Esophagus squamous epithelium (tissue), 5 donors: ENCODE measurements around the gene PHF19. TPM values are rescaled to one million over a fixed set of nuclear protein-coding genes. Genes with fewer than 3 reads are reported as not detected.

Experiments
- DNase-seq: peaks from one replicate; lab custom pipeline; 2025; lab: John Stamatoyannopoulos, UW
- H3K27ac ChIP-seq, 4 donors: fragments of 200-600 bp; sonication (generic); one replicate each; pipeline ENCODE4 v1.5.1; 2016 to 2019; ENCODE audit warnings: mild to moderate bottlenecking in 1 of 4
- H3K27me3 ChIP-seq, 4 donors: fragments of 200-600 bp; sonication (generic); 1 replicate in 3 of 4; 2 replicates in 1 of 4; pipeline versions ENCODE4 v1.5.1 to v1.6.0; 2017 to 2021; ENCODE audit warnings: antibody characterized with exemption in 1 of 4
- H3K36me3 ChIP-seq, 3 donors: fragments of 200-600 bp; sonication (generic); one replicate each; pipeline ENCODE4 v1.5.1; 2016 to 2019
- H3K4me1 ChIP-seq, 3 donors: fragments of 200-600 bp; sonication (generic); one replicate each; pipeline ENCODE4 v1.5.1; 2017 to 2019
- H3K4me3 ChIP-seq, 4 donors: fragments of 200-600 bp; sonication (generic); 1 replicate in 3 of 4; 2 replicates in 1 of 4; pipeline ENCODE4 v1.5.1; 2016 to 2019; ENCODE audit warnings: mild to moderate bottlenecking in 2 of 4, moderate library complexity in 1 of 4
- H3K9me3 ChIP-seq, 3 donors: fragments of 200-600 bp; sonication (generic); one replicate each; pipeline ENCODE4 v1.5.1; 2016 to 2019
- POLR2A ChIP-seq, 4 donors: fragments of 450-650 bp; IDR thresholded peaks; one replicate each; pipeline ENCODE4 v1.6.1; 2017; ENCODE audit warnings: antibody characterized with exemption in 4 of 4, mild to moderate bottlenecking in 4 of 4, moderate library complexity in 3 of 4
- WGBS, 2 donors: methylation state at CpG; one replicate each; pipeline ENCODE4 v1.1.5; 2018; 5-methylcytosine and 5-hydroxymethylcytosine counted together
- intact Hi-C: fragments of 100-400 bp; cut with DNase I; formaldehyde crosslinking; loops from one replicate; pipeline ENCODE4 v1.15.0; 2022
- total RNA-seq, 4 donors: library from RNA; depleted of rRNA; stranded (reverse); fragments of >200 nt; gene quantifications; one replicate each; pipeline ENCODE4 v1.1.0, GENCODE V29; 2016
- TF ChIP-seq, protein P1 (sequence below), 6 experiments: fragments of 450-650 bp in 4 of 6; fragments of 200-600 bp in 2 of 6; sonication (generic) in 2 of 6; IDR thresholded peaks; one replicate each; pipeline ENCODE4 v1.5.1; 2016 to 2019; ENCODE audit warnings: antibody characterized with exemption in 6 of 6, mild to moderate bottlenecking in 4 of 6, moderate library complexity in 4 of 6
- donor health status: DM: yes; HTN: yes; CAD: no.

Gene PHF19
- total RNA-seq, 4 donors from 2014 or later, result 12.8 to 40.0 (median 30.9) TPM

DNA sequence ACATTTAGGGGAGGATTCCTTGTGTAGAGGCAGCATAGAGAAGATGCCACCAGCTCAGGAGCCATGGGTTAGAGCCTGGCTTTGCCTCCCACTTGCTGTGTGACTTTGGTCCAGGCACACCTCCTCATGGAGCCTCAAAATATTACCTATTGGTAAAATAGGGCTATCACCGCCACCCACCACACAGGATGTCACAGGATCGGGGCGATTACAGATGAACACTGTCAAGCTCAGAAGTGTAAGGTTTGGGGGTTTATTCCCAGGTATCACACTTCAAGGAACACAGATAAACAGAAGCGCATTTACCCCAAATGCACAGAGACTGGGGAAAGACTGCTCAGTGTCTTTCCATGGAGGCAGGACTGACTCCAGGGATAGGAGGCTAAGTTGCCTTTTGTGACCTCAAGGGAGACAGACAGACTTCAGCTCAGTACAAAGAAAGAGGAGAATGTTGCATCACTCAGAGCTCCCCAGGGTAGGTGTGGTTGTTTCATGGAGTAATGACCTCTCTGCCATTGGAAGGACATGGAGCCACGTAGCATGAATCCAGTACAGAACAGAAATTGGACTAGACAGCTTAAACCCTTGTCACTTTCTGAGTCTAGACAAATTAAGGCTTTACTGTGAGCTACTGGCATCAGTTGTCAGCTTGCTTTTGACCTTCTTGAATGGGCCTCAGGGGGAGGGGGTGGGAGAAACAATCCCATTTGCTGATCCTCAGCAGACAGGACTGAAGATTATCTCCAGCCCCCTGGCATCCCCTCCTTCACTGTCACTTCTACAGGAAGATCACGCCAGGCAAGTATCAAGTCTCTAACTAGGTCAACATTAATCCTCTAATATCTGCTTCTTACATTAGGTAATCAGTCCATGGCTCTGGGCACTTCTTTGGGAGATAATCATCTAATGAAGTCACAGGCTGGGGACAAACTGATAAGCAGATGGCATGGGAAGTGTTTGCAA is 43.1 kb upstream of the PHF19 start:
- Histone ChIP-seq H3K4me1 (peaks cover 0 to 72% (median 41%) of the 10 kb centered on the region in 3 donors), H3K27me3 (no peaks in the 10 kb centered on the region), H3K27ac (peak overlapping the region; percentile 71 to 97 (median 89)), H3K36me3 (no peaks in the 10 kb centered on the region), H3K4me3 (no peak overlapping the region), H3K9me3 (no peaks in the 10 kb centered on the region)
- 63 to 90% methylated on average over 4 to 5 of the region's 6 CpGs for WGBS, 2 donors
- TF ChIP-seq POLR2A (IDR thresholded peaks at IDR 0.05), result no peak
- TF ChIP-seq, protein P1, sequence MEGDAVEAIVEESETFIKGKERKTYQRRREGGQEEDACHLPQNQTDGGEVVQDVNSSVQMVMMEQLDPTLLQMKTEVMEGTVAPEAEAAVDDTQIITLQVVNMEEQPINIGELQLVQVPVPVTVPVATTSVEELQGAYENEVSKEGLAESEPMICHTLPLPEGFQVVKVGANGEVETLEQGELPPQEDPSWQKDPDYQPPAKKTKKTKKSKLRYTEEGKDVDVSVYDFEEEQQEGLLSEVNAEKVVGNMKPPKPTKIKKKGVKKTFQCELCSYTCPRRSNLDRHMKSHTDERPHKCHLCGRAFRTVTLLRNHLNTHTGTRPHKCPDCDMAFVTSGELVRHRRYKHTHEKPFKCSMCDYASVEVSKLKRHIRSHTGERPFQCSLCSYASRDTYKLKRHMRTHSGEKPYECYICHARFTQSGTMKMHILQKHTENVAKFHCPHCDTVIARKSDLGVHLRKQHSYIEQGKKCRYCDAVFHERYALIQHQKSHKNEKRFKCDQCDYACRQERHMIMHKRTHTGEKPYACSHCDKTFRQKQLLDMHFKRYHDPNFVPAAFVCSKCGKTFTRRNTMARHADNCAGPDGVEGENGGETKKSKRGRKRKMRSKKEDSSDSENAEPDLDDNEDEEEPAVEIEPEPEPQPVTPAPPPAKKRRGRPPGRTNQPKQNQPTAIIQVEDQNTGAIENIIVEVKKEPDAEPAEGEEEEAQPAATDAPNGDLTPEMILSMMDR (IDR thresholded peaks at IDR 0.05), result no peak
- DNase-seq, result no peak
- intact Hi-C loops, result no loop called here

DNA sequence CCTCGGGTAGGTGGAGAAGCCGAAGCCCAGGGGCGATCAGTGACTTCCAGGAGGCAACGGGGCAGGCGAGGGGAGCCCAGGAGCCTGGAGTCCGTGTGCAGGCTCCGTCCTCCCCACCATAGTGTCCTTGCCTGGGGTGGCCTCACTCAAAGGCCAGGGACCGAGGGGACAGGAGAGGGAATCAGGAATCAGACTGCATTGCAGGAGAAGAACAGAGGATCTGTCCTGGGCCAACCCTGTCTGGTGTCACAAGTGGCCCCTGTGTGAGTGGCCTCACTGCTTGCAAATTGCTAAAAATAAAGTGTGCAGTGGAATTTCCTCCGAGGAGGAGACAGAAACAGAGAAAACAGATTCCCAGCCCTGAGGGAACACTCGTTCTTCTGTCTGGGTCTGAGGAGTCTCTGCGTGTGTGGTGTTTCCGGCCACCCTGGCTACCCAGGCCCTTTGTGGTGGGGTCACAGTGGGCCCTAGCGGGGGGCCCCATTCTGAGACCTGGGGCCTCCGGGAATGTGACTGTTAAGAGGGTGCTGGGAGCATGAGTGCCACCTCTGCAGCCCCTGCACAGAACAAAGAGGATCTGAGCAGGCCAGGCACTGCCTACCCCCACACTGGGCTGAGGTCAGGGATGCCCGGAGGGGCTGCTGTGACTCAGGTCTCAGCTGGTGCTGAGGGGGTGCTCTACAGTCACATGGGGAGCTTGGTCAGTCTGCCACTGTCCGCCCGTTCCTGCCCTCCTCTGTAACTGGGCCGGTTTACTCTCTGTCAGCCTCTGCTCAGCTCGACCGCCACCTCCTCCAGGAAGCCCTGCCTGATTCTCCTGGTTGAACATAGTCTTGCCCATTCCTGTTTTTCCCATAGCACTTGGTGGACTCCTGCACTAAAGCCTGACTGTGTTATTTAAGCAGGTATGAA is 42.2 kb upstream of the PHF19 start:
- Histone ChIP-seq H3K27me3 (no peaks in the 10 kb centered on the region), H3K9me3 (no peaks in the 10 kb centered on the region), H3K4me1 (peaks cover 0 to 78% (median 41%) of the 10 kb centered on the region in 3 donors), H3K4me3 (no peak overlapping the region), H3K27ac (peak overlapping the region; percentile 71 to 97 (median 89)), H3K36me3 (no peaks in the 10 kb centered on the region)
- WGBS, 2 donors, result 66 to 74% methylated on average over 8 to 12 of the region's 20 CpGs
- no peak for DNase-seq
- TF ChIP-seq, protein P1 (IDR thresholded peaks at IDR 0.05), result no peak
- no peak for TF ChIP-seq POLR2A (IDR thresholded peaks at IDR 0.05)
- intact Hi-C loops, result no loop called here

DNA sequence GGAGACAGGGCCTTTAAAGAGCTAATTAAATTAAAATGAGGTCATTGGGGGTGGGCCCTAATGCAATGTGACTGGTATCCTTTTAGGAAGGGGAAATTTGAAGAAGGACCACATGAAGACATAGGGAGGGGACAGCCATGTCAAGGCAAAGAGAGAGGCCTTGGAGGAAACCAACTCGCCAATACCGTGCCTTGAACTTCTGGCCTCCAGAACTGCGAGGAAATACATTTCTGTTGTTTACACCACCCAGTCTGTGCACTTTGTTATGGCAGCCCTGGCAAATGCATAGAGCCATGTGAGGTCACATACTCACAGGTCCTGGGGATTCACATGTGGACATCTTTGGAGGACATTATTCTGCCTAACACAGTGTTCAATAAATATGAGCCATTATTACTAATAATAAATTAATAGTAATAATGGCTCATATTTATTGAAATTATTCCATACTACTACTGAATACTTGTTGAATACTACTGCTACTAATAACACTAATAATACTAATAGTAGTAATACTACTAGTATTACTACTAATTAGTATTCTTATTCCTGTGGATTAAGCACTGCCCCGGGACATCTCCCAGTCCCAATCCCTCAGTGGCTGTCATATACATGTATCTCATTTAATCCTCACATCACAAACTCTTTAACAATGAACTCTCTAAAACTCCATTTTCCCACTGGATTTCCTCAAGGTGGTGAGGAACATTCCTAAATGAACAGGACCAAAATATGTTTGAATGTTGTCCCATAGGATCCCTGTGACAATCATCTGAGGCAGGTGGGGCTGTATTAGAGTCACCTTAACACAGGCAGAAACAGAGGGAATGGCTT is 41.2 kb upstream of the PHF19 start:
- Histone ChIP-seq H3K27me3 (no peaks in the 10 kb centered on the region), H3K27ac (peak overlapping the region; percentile 71 to 97 (median 89)), H3K4me1 (peaks cover 0 to 78% (median 38%) of the 10 kb centered on the region in 3 donors), H3K9me3 (no peaks in the 10 kb centered on the region), H3K4me3 (no peak overlapping the region), H3K36me3 (peaks cover 0 to 5% (median 0%) of the 10 kb centered on the region in 3 donors)
- intact Hi-C loops, result no loop called here
- TF ChIP-seq, protein P1 (IDR thresholded peaks at IDR 0.05), result no peak
- TF ChIP-seq POLR2A (IDR thresholded peaks at IDR 0.05), result no peak
- DNase-seq, result no peak
- 87 to 96% methylated on average over 4 of the region's 4 CpGs for WGBS, 2 donors

DNA sequence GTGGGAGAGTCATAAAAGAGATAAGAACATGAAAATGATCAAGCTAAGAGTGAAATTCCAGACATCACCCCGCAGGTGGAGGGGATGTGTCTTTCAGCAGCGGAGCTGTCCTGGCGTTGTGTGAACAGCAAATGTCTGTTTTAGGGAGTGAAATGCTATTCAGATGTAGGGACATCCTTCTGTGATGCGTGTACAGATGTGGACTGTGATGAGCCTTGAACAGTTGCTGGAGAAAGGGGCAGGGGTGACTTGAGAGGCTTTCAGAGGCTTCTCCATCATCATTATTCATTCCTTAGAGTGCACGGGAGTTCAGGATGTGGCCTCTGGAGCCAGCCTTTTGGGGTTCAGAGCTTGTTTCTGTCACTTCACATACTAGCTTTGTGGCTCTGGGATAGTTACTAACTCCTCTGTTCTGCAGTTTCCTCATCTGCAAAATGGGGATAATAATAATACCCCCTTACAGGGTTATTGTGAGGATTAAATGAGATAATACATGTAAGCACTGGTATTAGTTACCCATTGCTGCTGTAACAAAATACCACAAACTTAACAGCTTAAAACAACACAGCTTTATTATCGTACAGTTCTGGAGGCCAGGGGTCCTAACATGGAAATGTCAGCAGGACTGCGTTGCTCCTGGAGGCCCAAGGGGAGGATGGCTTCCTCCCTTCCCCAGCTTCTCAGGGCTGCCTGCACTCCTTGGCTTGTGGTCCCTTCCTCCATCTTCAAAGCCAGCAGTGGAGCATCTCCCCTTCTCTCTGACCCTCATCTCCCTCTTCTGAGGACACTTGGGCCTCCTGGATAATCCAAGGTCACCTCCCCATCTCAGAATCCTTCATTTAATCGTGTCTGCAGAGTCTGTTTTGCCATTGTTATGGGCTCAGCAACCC is 40.2 kb upstream of the PHF19 start:
- no peak for DNase-seq
- peak overlapping the region; percentile 19 to 97 (median 88) for H3K27ac ChIP-seq
- 77 to 88% methylated on average over 8 of the region's 8 CpGs for WGBS, 2 donors
- intact Hi-C loops, result no loop called here
- H3K27me3 ChIP-seq, result no peaks in the 10 kb centered on the region
- no peak for TF ChIP-seq POLR2A (IDR thresholded peaks at IDR 0.05)
- TF ChIP-seq, protein P1 (IDR thresholded peaks at IDR 0.05), result no peak
- H3K9me3 ChIP-seq, result no peaks in the 10 kb centered on the region
- peaks cover 0 to 70% (median 38%) of the 10 kb centered on the region in 3 donors for H3K4me1 ChIP-seq
- H3K36me3 ChIP-seq, result peaks cover 0 to 13% (median 0%) of the 10 kb centered on the region in 3 donors
- no peak overlapping the region for H3K4me3 ChIP-seq
